GM12864 (cell line): ENCODE data around the gene E2F1.

Source experiments
- DNase-seq: peaks from one replicate; pipeline ENCODE4 v3.0.0-alpha.2; 2011; ENCODE audit warnings: low read depth
- H3K4me3 ChIP-seq: 2 replicates; pipeline ENCODE4 v1.5.1; 2011; ENCODE audit warnings: mild to moderate bottlenecking, low read depth, low read length, control low read depth
- TF ChIP-seq, protein P1 (sequence below): IDR thresholded peaks from 2 replicates; pipeline ENCODE4 v1.5.1; 2011; ENCODE audit warnings: low read depth, mild to moderate bottlenecking, moderate library complexity, low read length, control low read depth, inconsistent platforms; ENCODE audit errors: missing control alignments

E2F1 gene

DNA sequence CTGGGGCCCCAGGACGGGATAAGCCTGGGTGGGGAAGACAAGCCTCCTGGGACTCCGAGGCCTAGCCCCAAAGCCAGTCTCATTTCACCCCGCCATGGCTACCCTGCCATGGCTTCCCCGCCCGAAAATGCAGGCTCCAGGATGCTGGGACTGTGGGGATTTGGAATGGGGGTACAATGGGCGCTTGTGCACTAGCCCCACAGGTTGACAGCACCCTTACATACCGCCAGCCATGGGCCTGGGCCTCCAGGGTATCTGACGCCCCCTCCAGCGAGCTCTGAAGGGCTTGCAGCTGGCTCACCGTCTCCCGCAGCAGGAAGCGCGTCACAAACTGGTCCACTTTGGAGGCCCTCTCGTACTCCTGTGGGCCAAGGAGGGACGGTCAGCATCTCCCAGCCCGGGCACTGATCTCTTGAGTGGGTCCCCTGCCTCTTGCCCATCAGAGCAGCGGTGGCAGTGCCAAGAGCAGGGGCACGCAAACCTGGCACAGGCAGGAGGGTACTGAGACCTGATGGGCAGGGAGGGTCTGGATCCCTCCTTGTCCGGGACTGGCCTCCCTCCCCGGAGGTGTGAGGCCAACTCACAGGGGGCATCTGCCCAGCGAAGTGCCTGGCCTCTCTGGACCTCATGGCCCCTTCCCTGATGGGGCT lies 26.0 kb downstream of the E2F1 start:
- no peak overlapping the region for H3K4me3 ChIP-seq
- no peak for DNase-seq
- TF ChIP-seq, protein P1, sequence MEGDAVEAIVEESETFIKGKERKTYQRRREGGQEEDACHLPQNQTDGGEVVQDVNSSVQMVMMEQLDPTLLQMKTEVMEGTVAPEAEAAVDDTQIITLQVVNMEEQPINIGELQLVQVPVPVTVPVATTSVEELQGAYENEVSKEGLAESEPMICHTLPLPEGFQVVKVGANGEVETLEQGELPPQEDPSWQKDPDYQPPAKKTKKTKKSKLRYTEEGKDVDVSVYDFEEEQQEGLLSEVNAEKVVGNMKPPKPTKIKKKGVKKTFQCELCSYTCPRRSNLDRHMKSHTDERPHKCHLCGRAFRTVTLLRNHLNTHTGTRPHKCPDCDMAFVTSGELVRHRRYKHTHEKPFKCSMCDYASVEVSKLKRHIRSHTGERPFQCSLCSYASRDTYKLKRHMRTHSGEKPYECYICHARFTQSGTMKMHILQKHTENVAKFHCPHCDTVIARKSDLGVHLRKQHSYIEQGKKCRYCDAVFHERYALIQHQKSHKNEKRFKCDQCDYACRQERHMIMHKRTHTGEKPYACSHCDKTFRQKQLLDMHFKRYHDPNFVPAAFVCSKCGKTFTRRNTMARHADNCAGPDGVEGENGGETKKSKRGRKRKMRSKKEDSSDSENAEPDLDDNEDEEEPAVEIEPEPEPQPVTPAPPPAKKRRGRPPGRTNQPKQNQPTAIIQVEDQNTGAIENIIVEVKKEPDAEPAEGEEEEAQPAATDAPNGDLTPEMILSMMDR = no peak

DNA sequence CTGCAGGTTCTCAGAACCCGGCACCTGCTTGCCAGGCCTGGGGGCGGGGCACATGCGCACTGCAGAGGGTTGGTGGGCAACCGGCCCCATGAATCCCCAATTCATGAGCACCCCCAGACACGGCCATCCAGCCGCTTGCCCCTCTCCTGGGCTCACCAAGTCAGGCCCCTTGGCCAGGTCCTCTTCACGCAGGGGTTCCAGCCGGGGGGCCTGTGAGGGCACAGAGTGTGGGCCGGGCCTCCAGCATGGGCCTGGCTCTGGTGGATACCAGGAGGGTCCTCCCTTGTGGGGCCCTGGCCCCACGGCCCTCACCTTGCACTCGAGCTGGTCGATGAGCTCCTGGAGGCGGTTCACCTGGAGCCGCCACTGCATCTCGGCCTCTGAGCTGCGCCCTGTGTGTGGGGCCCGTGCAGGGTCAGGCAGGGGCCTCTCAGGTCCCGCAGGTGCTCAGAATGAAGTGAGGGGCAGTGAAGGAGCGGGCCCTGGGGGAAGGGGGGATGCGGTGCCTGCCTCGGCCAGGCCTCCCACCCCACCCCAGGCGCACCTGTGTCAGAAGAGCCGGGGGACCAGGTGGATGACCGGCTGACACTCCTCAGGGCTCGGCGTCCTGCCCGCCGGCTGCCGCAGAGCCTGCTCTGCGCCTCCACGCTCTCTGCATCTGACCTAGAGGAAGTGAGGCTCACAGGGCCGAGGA lies 26.7 kb downstream of the E2F1 start:
- no peak for DNase-seq

DNA sequence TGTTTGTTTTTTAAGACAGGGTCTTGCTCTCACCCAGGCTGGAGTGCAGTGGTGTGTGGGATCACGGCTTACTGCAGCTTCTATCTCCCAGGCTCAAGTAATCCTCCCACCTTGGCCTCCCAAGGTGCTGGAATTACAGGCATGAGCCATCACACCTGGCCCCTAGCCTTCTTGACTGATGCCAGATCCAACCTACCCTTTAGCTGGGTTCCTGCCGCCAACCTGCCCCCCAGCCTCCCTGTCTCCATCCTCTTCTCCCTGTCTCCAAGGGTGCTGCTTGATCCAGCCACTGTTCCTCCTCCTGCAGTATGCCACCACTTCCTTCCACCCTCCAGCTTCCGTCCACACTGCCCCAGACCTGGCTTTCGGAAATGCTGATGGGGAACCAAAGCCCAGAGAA lies 27.3 kb downstream of the E2F1 start:
- H3K4me3 ChIP-seq = no peak overlapping the region
- TF ChIP-seq, protein P1 = no peak
- DNase-seq = no peak

More for the DNA sequence above, 26.7 kb downstream of the E2F1 start:
- H3K4me3 ChIP-seq = no peak overlapping the region
- TF ChIP-seq, protein P1 = no peak

DNA sequence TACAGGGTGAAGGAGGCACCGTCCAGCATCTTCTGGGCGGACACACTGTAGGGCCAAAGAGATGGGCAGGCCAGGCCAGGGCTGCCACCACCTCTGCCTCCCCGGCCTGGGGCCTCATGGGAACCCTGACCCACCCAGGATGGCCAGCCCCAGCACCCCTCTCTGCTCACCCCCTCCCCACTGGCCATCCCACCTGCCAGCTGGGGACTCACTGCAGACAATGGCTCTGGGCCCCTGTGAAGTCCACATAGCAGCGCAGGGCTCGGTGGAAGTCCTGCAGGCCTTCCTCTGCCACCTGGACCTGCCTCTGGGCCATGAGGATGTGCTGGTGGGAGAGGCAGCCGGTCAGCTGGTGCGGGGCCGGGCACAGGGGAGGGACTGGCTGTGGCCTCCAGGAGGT lies 27.7 kb downstream of the E2F1 start:
- TF ChIP-seq, protein P1 = no peak

DNA sequence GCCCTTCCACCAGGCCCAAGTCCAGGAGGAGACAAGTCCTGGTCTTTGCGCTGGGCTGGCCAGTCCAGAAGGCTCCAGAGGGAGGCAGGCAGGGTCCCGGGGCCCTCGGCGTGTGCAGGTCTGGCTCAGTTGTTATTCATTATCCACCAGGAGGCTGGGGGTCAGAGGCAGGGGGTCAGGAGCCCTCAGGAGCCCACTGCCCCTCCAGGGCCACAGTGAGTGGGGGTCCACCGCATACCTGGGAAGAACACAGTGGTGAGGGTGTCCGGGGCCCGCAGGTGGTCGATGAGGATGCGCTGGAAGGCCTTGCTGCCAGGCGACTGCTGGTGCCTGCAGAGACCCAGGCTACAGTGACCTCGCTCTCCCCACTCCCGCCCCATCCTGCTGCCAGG lies 28.5 kb downstream of the E2F1 start:
- TF ChIP-seq, protein P1 = no peak
- DNase-seq = no peak
- H3K4me3 ChIP-seq = no peak overlapping the region

More for the DNA sequence above, 27.7 kb downstream of the E2F1 start:
- no peak for DNase-seq
- no peak overlapping the region for H3K4me3 ChIP-seq

DNA sequence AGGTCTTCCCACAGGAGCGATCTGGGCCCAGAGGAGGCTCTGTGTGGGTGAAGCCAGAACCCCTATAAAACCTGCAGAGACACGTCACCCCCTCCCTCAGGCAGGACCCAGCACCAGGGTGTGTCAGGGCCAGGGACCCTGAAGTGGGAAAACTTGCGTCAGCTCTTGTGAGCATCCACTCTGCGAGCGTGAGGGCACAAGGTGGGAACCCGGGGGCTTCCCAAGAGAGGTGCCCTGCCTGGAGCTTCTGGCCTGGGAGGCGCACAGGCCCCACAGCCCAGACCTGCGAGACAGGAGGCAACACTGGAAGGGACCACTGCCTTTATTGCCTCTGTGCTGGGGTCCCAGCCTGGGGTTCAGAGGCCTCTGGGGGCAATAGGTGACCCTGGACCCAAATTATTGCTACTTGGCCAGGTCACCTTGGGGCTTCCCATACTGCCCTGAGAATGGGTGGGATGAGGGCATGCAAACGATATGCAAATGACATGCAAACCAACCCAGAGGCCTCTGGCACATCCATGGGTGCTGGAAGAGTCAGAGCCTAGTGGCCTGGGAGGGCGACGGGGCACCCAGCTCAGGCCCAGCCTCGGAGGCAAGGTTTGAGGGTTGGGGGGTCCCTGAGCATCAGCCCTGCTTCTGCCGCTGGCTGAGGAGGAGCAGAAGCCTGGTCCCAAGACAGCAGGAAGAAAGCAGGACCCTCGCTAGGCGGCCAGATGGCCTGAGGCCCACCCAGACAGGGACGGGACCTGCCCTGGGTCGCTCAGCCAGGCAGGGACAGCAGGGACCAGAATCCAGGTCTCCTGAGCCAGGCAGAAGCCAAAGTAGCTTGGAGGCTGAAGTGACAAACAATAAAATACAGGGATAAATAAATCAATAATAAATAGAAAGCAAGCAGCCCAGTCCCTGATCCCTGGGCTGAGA lies 29.1 kb downstream of the E2F1 start:
- TF ChIP-seq, protein P1 = no peak
- no peak overlapping the region for H3K4me3 ChIP-seq
- no peak for DNase-seq
